Measurements from ENCODE around the gene LRRC18.

DNA sequence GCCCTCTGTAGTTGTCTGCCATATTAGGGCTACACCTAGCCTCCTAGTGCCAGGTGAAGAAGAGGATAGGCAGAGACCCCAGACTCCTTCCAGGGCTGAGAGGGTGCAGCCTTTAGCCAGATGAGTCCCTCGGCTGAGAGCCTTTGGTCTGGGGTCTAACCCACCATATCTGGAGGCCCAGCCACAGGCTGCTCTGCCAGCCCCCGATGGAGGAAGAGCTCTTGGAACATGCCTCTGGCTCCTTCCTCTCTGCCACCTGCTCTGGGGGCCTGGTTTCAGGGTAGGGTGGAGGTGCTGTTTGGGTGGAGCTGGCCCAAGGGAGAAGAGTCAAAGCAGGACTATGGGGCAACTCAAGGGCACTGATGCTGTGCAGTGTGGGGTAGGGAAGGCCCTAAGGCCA lies 1.4 kb downstream of the LRRC18 start:
- TF ChIP-seq CTCF (IDR thresholded peaks at IDR 0.05) (no peak), EZH2 (IDR thresholded peaks at IDR 0.05; ENCODE audit: borderline replicate concordance, insufficient read depth, low read depth, low read length, poor library complexity, severe bottlenecking) (no peak)
